GM12878 (cell line): ENCODE data around the gene MYPN. TPM values are rescaled to one million over a fixed set of nuclear protein-coding genes. Genes with fewer than 3 reads are reported as not detected.

ENCODE experiments used
- ATAC-seq: fragments of 200-7000 bp; cut with Tn5 transposase; 3 replicates; pipeline ENCODE4 v1.9.1; 2020; ENCODE audit warnings: mild to moderate bottlenecking, moderate library complexity
- BruUV-seq: library from RNA; stranded (reverse); fragments of 400-500 nt; replicated peaks from 2 replicates; lab custom pipeline; 2021; lab: Mats Ljungman, UMichigan
- CTCF ChIA-PET: fragments of 300-600 bp; sonication (Branson Sonifier 250); formaldehyde crosslinking; extraction: SDS; loops from one replicate; lab custom pipeline; 2021; ENCODE audit warnings: inconsistent platforms; lab: Yijun Ruan, JAX
- POLR2A ChIA-PET: fragments of 350-600 bp; formaldehyde crosslinking; extraction: SDS; loops from one replicate; lab custom pipeline; 2021; ENCODE audit warnings: inconsistent platforms; lab: Charles Lee
- RAD21 ChIA-PET: fragments of 300-600 bp; sonication (Branson Sonifier 250); formaldehyde crosslinking; loops from one replicate; lab custom pipeline; 2023; ENCODE audit warnings: antibody characterized with exemption; ENCODE audit not compliant: unreplicated experiment; lab: Charles Lee
- SMC1A ChIA-PET: fragments of 300-600 bp; sonication (Branson Sonifier 250); formaldehyde crosslinking; loops from one replicate; lab custom pipeline; 2023; ENCODE audit not compliant: unreplicated experiment, uncharacterized antibody; lab: Charles Lee
- DNase-seq: peaks from one replicate; pipeline ENCODE4 v3.0.0-alpha.2; 2011; ENCODE audit warnings: low read depth, low spot score
- FAIRE-seq: peaks from 3 replicates; lab custom pipeline; 2011; peaks lifted over from hg19 to GRCh38; lab: Jason Lieb, UNC
- H2AFZ ChIP-seq: 2 replicates; pipeline ENCODE4 v1.6.0; 2011; ENCODE audit warnings: low read depth, low read length, control low read depth; ENCODE audit not compliant: control insufficient read depth
- H3K27ac ChIP-seq: 2 replicates; pipeline ENCODE4 v1.5.1; 2011; ENCODE audit warnings: control low read depth; ENCODE audit not compliant: control insufficient read depth, insufficient read depth
- H3K27me3 ChIP-seq, 2 experiments: replicated peaks in 1 of 2; 2 replicates each; pipeline versions ENCODE4 v1.6.0 to v1.6.1; 2011; ENCODE audit warnings: low read length in 1 of 2; ENCODE audit not compliant: control insufficient read depth in 2 of 2, insufficient read depth in 2 of 2
- H3K36me3 ChIP-seq, 2 experiments: 2 replicates each; pipeline ENCODE4 v1.5.1; 2011; ENCODE audit warnings: low read length in 1 of 2; ENCODE audit not compliant: control insufficient read depth in 2 of 2, insufficient read depth in 2 of 2
- H3K4me1 ChIP-seq: 2 replicates; pipeline ENCODE4 v1.6.1; 2011; ENCODE audit warnings: mild to moderate bottlenecking, low read length, moderate library complexity, mixed read lengths; ENCODE audit not compliant: control insufficient read depth, insufficient read depth
- H3K4me2 ChIP-seq: 2 replicates; pipeline ENCODE4 v1.6.0; 2011; ENCODE audit warnings: control low read depth; ENCODE audit not compliant: control insufficient read depth, insufficient read depth
- H3K4me3 ChIP-seq: fragments of 200-600 bp; sonication (generic); 2 replicates; pipeline ENCODE4 v1.5.1; 2016
- H3K79me2 ChIP-seq: 2 replicates; pipeline ENCODE4 v1.6.0; 2011; ENCODE audit warnings: low read length; ENCODE audit not compliant: control insufficient read depth, insufficient read depth
- H3K9ac ChIP-seq: 2 replicates; pipeline ENCODE4 v1.8.0; 2011; ENCODE audit warnings: low read length, control low read depth, mixed read lengths; ENCODE audit not compliant: control insufficient read depth, insufficient read depth
- H3K9me3 ChIP-seq: replicated peaks from 3 replicates; pipeline ENCODE4 v1.5.1; 2011; ENCODE audit warnings: mild to moderate bottlenecking, low read length; ENCODE audit not compliant: control insufficient read depth, insufficient read depth
- H4K20me1 ChIP-seq: 2 replicates; pipeline ENCODE4 v1.6.0; 2011; ENCODE audit not compliant: control insufficient read depth, insufficient read depth
- BCL3 ChIP-seq: IDR thresholded peaks from 2 replicates; pipeline ENCODE4 v1.6.1; 2011; ENCODE audit warnings: borderline replicate concordance, low read depth, mild to moderate bottlenecking, moderate library complexity, low read length; ENCODE audit not compliant: insufficient read depth, poor library complexity, severe bottlenecking
- CBX3 ChIP-seq: fragments of 200-600 bp; sonication (generic); IDR thresholded peaks from 2 replicates; pipeline ENCODE4 v1.6.1; 2016; ENCODE audit warnings: low read depth, borderline replicate concordance
- HDAC2 ChIP-seq: fragments of 200-600 bp; sonication (generic); IDR thresholded peaks from 2 replicates; pipeline ENCODE4 v1.6.1; 2017
- MTA3 ChIP-seq: IDR thresholded peaks from 2 replicates; pipeline ENCODE4 v1.6.1; 2012; ENCODE audit warnings: low read length, inconsistent platforms, borderline replicate concordance
- NR2F1 ChIP-seq: fragments of 450-650 bp; conservative IDR thresholded peaks from 2 replicates; pipeline ENCODE4 v1.6.1; 2017; ENCODE audit warnings: mild to moderate bottlenecking
- PBX3 ChIP-seq: IDR thresholded peaks from 2 replicates; pipeline ENCODE4 v1.6.1; 2011; ENCODE audit warnings: mild to moderate bottlenecking, low read depth, low read length, moderate library complexity; ENCODE audit not compliant: insufficient replicate concordance
- SREBF2 ChIP-seq: IDR thresholded peaks from 2 replicates; pipeline ENCODE4 v1.6.1; 2012; ENCODE audit warnings: mild to moderate bottlenecking, low read length
- TCF3 ChIP-seq: IDR thresholded peaks from 2 replicates; pipeline ENCODE4 v1.6.1; 2012; ENCODE audit warnings: low read depth, mild to moderate bottlenecking, low read length, borderline replicate concordance; ENCODE audit not compliant: insufficient read depth
- WGBS: methylation state at CpG from one replicate; pipeline ENCODE4 v1.1.6; 2016; ENCODE audit warnings: low lambda C conversion rate; ENCODE audit not compliant: insufficient replicate concordance, insufficient coverage; ENCODE audit errors: missing lambda C conversion rate; 5-methylcytosine and 5-hydroxymethylcytosine counted together
- in situ Hi-C: fragments of 300-500 bp; cut with MboI; formaldehyde crosslinking; loops from 9 replicates; pipeline ENCODE4 v1.14.3; 2018; ENCODE audit warnings: mixed read lengths
- intact Hi-C: fragments of 100-400 bp; cut with micrococcal nuclease; formaldehyde crosslinking; loops from one replicate; pipeline ENCODE4 v1.14.2; 2022; ENCODE audit not compliant: unreplicated experiment
- polyA plus RNA-seq, 11 experiments: library from polyadenylated mRNA; depleted of rRNA in 4 of 11; unstranded in 6 of 11; stranded (reverse) in 5 of 11; fragments of >200 nt; fragmentation: Nextera tagmentation in 4 of 11; fragmentation: Illumina TruSeq in 1 of 11; extraction: Ambion mirVana in 4 of 11; extraction: Trizol in 1 of 11; gene quantifications; 1 replicate in 1 of 11; 2 replicates in 10 of 11; pipeline versions ENCODE4 v1.2.1 to v1.2.3, GENCODE V29; 2011 to 2016; ENCODE audit warnings: inconsistent platforms in 2 of 11, missing spikeins in 2 of 11, low read depth in 1 of 11
- total RNA-seq, 4 experiments: library from RNA; depleted of rRNA in 3 of 4; stranded (reverse); fragments of >200 nt in 3 of 4; fragmentation: Illumina TruSeq in 1 of 4; extraction: Trizol in 1 of 4; gene quantifications; 2 replicates each; pipeline versions ENCODE4 v1.2.1 to v1.2.3, GENCODE V29; 2013 to 2021

The MYPN gene
- total and polyA plus RNA-seq, 10 of the 15 experiments (the other 5 are each of a cell fraction or from before 2014, with no cell fraction given) = 0.01 to 0.02 TPM; not detected in 8

GRCh38 chr10:68151453-68151852 is 42.2 kb downstream of the MYPN start:
- ATAC-seq (no peak), DNase-seq (no peak), FAIRE-seq (no peak)
- in situ Hi-C loops = no loop called here
- ChIA-PET SMC1A (interaction anchor here (1.0 to 1.4 kb wide), 4 partner anchors 12 to 456 kb away, joined by 3 read pairs; partner anchors contain the start of gene CTNNA3), CTCF (interaction anchor here (1.0 to 2.2 kb wide), 7 partner anchors 56 to 363 kb away, joined by 3 to 14 read pairs (median 4); partner anchors contain the start of gene SIRT1), POLR2A (interaction anchor here (0.6 to 0.7 kb wide), 2 partner anchors 89 to 265 kb away, joined by 3 to 6 read pairs; no protein-coding TSS in a partner anchor), RAD21 (interaction anchor here (1.2 to 1.3 kb wide), 2 partner anchors 11 to 13 kb away, joined by 3 read pairs; no protein-coding TSS in a partner anchor)
- H3K4me2 ChIP-seq = no peak overlapping the region
- no peak overlapping the region for H2AFZ ChIP-seq
- no peak overlapping the region for H3K9ac ChIP-seq
- H3K36me3 ChIP-seq = no peaks in the 10 kb centered on the region
- no peak overlapping the region for H3K27ac ChIP-seq
- H3K9me3 ChIP-seq = no peaks in the 10 kb centered on the region
- no peak overlapping the region for H3K4me3 ChIP-seq
- H3K27me3 ChIP-seq = no peaks in the 10 kb centered on the region
- no peaks in the 10 kb centered on the region for H3K79me2 ChIP-seq
- H3K4me1 ChIP-seq = no peaks in the 10 kb centered on the region
- BruUV-seq = no TSS peak
- WGBS = 56% methylated on average over 1 of the region's 1 CpG
- no peaks in the 10 kb centered on the region for H4K20me1 ChIP-seq
- TF ChIP-seq MTA3 (no peak), NR2F1 (no peak), SREBF2 (no peak), CBX3 (no peak)
- intact Hi-C loops = no loop called here

- H4K20me1 ChIP-seq = no peaks in the 10 kb centered on the region
- ChIA-PET RAD21 (interaction anchor here (1.4 to 6.7 kb wide), 4 partner anchors 298 to 364 kb away, joined by 4 to 113 read pairs (median 36); no protein-coding TSS in a partner anchor), POLR2A (interaction anchor here (0.6 kb wide), 1 partner anchor 315 kb away, joined by 7 read pairs; no protein-coding TSS in a partner anchor), SMC1A (interaction anchor here (1.2 to 7.1 kb wide), 3 partner anchors 53 to 298 kb away, joined by 4 to 99 read pairs (median 4); no protein-coding TSS in a partner anchor), CTCF (interaction anchor here (0.6 to 8.1 kb wide), 8 partner anchors 52 to 365 kb away, joined by 3 to 195 read pairs (median 10); no protein-coding TSS in a partner anchor)
- H3K9ac ChIP-seq = no peak overlapping the region
- no peak overlapping the region for H2AFZ ChIP-seq
- H3K4me2 ChIP-seq = no peak overlapping the region
- BruUV-seq = no TSS peak
- intact Hi-C loops = loop anchor here (1.0 kb wide), 1 partner anchor 47 kb away; no protein-coding TSS in a partner anchor
- H3K4me3 ChIP-seq = no peak overlapping the region
- peak; percentile 40 for ATAC-seq
- no peaks in the 10 kb centered on the region for H3K4me1 ChIP-seq
- WGBS = 57% methylated on average over 8 of the region's 8 CpGs
- in situ Hi-C loops = no loop called here
- no peak for TF ChIP-seq HDAC2
- TF ChIP-seq BCL3 = peak; percentile 97
- TF ChIP-seq PBX3 = peak; percentile 50
- TF ChIP-seq TCF3 = 0 out of 2 replicates have a peak, but pooled peaks have one; percentile 67
- no peaks in the 10 kb centered on the region for H3K27me3 ChIP-seq
- no peak for FAIRE-seq
- H3K9me3 ChIP-seq = no peaks in the 10 kb centered on the region
- no peak for DNase-seq
- no peaks in the 10 kb centered on the region for H3K79me2 ChIP-seq
- H3K27ac ChIP-seq = no peak overlapping the region
- H3K36me3 ChIP-seq = no peaks in the 10 kb centered on the region
These were observed 44.4 kb downstream of the MYPN start for GRCh38 chr10:68153473-68154210.
